Body of pancreas (tissue), 4 donors: ENCODE measurements around the gene ZNF891. TPM values are rescaled to one million over a fixed set of nuclear protein-coding genes. Genes with fewer than 3 reads are reported as not detected.

Source experiments
- ATAC-seq: fragments of 150-250 bp; one replicate; pipeline ENCODE4 v1.9.1; 2016
- DNase-seq, 4 donors: peaks; one replicate each; pipeline ENCODE4 v3.0.0-alpha.2; 2019
- H3K27ac ChIP-seq, 4 donors: fragments of 200-600 bp; sonication (generic); 1 replicate in 3 of 4; 2 replicates in 1 of 4; pipeline versions ENCODE4 v1.5.1 to v1.6.1; 2016 to 2019; ENCODE audit warnings: mild to moderate bottlenecking in 1 of 4, mixed read lengths in 1 of 4, moderate library complexity in 1 of 4
- H3K27me3 ChIP-seq, 2 donors: fragments of 200-600 bp; sonication (generic); one replicate each; pipeline ENCODE4 v1.6.0; 2016; ENCODE audit warnings: mild to moderate bottlenecking in 1 of 2
- H3K36me3 ChIP-seq, 2 donors: fragments of 200-600 bp; sonication (generic); replicated peaks in 1 of 2; 2 replicates each; pipeline ENCODE4 v1.5.1; 2016; ENCODE audit warnings: low read depth in 2 of 2; ENCODE audit not compliant: insufficient read depth in 1 of 2
- H3K4me1 ChIP-seq: fragments of 200-600 bp; sonication (generic); one replicate; pipeline ENCODE4 v1.6.0; 2016
- H3K4me3 ChIP-seq, 2 donors: fragments of 200-600 bp; sonication (generic); 1 replicate in 1 of 2; 2 replicates in 1 of 2; pipeline ENCODE4 v1.5.1; 2016 to 2019
- H3K9me3 ChIP-seq, 3 donors: fragments of 200-600 bp; sonication (generic); 1 replicate in 2 of 3; 2 replicates in 1 of 3; pipeline ENCODE4 v1.5.1; 2016
- POLR2A ChIP-seq, 3 donors: fragments of 450-650 bp; IDR thresholded peaks; one replicate each; pipeline ENCODE4 v1.6.1; 2016; ENCODE audit warnings: antibody characterized with exemption in 3 of 3, mild to moderate bottlenecking in 2 of 3
- WGBS, 2 donors: methylation state at CpG; one replicate each; pipeline ENCODE4 v1.1.5; 2017; 5-methylcytosine and 5-hydroxymethylcytosine counted together
- intact Hi-C: fragments of 100-400 bp; cut with DNase I; formaldehyde crosslinking; loops from one replicate; pipeline ENCODE4 v1.15.1; 2023
- total RNA-seq, 2 donors: library from RNA; depleted of rRNA; stranded (reverse); fragments of >200 nt; gene quantifications; one replicate each; pipeline ENCODE4 v1.1.0, GENCODE V29; 2016
- TF ChIP-seq, protein P1 (sequence below), 7 experiments: fragments of 450-650 bp in 4 of 7; fragments of 200-600 bp in 3 of 7; sonication (generic) in 3 of 7; IDR thresholded peaks; one replicate each; pipeline ENCODE4 v1.5.1; 2016 to 2019; ENCODE audit warnings: antibody characterized with exemption in 7 of 7

The ZNF891 gene
- total RNA-seq, 2 donors from 2014 or later: 2.0 to 3.1 TPM

DNA sequence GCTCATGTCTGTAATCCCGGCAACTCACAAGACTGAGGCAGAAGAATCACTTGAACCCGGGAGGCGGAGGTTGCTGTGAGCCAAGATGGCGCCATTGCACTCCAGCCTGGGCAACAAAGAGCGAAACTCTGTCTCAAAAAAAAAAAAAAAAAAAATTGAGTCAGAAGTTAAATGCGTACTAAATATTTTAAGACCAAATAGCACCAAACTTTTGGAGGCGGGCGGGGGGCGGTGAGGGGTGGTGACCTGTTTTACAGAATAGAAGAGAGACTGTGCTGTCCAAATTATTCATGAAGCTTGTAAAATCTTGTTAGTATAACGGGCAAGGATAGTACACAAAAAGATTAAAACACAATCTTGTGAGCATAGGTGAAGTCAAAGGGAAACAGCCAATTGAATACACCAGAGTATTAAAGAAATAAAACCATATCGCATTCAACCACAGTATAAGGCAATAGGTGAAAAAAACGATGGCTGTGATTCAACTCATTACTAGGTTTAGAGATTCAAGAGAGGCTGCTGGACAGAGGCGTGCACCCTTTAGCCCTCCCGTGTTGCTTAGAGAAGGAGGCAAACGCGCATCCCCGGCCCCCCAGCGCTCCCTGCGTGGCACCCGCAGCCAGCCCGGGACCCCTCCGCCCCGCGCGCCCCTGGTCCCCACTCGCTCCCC lies 571 bp downstream of the ZNF891 start:
- intact Hi-C loops: loop anchor here (5.0 kb wide), 1 partner anchor 42 kb away; no protein-coding TSS in a partner anchor
- Histone ChIP-seq H3K4me1 (peaks cover 12% of the 10 kb centered on the region), H3K27me3 (no peaks in the 10 kb centered on the region), H3K9me3 (peaks cover 0 to 39% (median 0%) of the 10 kb centered on the region in 3 donors), H3K27ac (peak overlapping the region; percentile 79 to 96 (median 90)), H3K36me3 (no peaks in the 10 kb centered on the region), H3K4me3 (peak overlapping the region; percentile 62 to 87)
- peak; percentile 2 for ATAC-seq
- 18 to 24% methylated on average over 19 to 25 of the region's 26 CpGs for WGBS, 2 donors
- peak in 1 of 4 donors; percentile 22 for DNase-seq
- TF ChIP-seq, protein P1, sequence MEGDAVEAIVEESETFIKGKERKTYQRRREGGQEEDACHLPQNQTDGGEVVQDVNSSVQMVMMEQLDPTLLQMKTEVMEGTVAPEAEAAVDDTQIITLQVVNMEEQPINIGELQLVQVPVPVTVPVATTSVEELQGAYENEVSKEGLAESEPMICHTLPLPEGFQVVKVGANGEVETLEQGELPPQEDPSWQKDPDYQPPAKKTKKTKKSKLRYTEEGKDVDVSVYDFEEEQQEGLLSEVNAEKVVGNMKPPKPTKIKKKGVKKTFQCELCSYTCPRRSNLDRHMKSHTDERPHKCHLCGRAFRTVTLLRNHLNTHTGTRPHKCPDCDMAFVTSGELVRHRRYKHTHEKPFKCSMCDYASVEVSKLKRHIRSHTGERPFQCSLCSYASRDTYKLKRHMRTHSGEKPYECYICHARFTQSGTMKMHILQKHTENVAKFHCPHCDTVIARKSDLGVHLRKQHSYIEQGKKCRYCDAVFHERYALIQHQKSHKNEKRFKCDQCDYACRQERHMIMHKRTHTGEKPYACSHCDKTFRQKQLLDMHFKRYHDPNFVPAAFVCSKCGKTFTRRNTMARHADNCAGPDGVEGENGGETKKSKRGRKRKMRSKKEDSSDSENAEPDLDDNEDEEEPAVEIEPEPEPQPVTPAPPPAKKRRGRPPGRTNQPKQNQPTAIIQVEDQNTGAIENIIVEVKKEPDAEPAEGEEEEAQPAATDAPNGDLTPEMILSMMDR (IDR thresholded peaks at IDR 0.05): no peak
- no peak for TF ChIP-seq POLR2A (IDR thresholded peaks at IDR 0.05)

- WGBS, 2 donors: 94 to 96% methylated on average over 2 of the region's 2 CpGs
- Histone ChIP-seq H3K27me3 (no peaks in the 10 kb centered on the region), H3K4me1 (peaks cover 5% of the 10 kb centered on the region), H3K36me3 (peaks cover 10 to 14% of the 10 kb centered on the region in 2 donors), H3K27ac (no peak overlapping the region), H3K4me3 (no peak overlapping the region), H3K9me3 (peaks cover 2 to 71% (median 6%) of the 10 kb centered on the region in 3 donors)
- no peak for TF ChIP-seq POLR2A (IDR thresholded peaks at IDR 0.05)
- TF ChIP-seq, protein P1 (IDR thresholded peaks at IDR 0.05): no peak
- intact Hi-C loops: loop anchor here (5.0 kb wide), 1 partner anchor 37 kb away; no protein-coding TSS in a partner anchor
- ATAC-seq (no peak), DNase-seq (no peak)
Observed at GRCh38 chr12:133124674-133125073, 5.4 kb downstream of the ZNF891 start.

DNA sequence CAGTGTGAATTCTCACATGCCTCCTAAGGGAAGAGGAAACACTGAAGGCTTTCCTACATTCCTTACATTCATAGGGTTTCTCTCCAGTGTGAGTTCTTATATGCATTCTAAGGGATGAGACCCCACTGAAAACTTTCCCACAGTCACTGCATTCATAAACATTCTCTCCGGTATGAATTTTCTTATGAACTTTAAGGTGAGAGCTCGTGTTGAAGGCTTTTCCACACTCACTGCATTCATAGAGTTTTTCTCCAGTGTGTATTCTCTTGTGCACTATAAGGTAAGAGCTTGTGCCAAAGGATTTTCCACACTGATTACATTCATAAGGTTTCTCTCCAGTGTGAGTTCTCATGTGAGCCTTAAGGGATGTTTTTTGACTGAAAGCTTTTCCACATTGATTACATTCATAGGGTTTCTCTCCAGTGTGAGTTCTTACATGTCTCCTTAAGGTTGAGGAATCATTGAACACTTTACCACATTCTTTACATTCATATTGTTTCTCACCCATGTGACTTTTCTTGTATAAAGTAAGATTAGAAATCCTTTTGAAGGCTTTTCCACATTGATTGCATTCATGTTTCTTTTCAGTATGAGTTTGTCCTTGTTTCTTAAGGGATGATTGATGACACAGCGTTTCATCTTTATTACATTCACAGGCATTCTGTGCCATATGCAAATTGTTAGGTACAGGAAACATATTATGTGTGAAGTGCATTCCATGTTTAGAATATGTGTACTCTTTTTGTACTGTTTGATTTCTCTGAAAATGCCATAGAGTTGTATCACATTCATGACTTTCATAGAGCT lies 9.5 kb downstream of the ZNF891 start:
- intact Hi-C loops: no loop called here
- no peaks in the 10 kb centered on the region for H3K27me3 ChIP-seq
- no peak overlapping the region for H3K27ac ChIP-seq
- DNase-seq: no peak
- 94 to 95% methylated on average over 3 of the region's 3 CpGs for WGBS, 2 donors
- H3K9me3 ChIP-seq: peaks cover 6 to 83% (median 12%) of the 10 kb centered on the region in 3 donors
- H3K4me1 ChIP-seq: no peaks in the 10 kb centered on the region
- TF ChIP-seq, protein P1 (IDR thresholded peaks at IDR 0.05): no peak
- TF ChIP-seq POLR2A (IDR thresholded peaks at IDR 0.05): no peak
- peaks cover 12 to 30% of the 10 kb centered on the region in 2 donors for H3K36me3 ChIP-seq
- no peak for ATAC-seq
- H3K4me3 ChIP-seq: no peak overlapping the region

- Histone ChIP-seq H3K4me3 (no peak overlapping the region), H3K27me3 (no peaks in the 10 kb centered on the region), H3K36me3 (peaks cover 22 to 35% of the 10 kb centered on the region in 2 donors), H3K4me1 (no peaks in the 10 kb centered on the region), H3K27ac (no peak overlapping the region), H3K9me3 (peaks cover 0 to 86% (median 20%) of the 10 kb centered on the region in 3 donors)
- TF ChIP-seq POLR2A (IDR thresholded peaks at IDR 0.05): no peak
- TF ChIP-seq, protein P1 (IDR thresholded peaks at IDR 0.05): no peak
- intact Hi-C loops: no loop called here
- DNase-seq (no peak), ATAC-seq (no peak)
- WGBS, 2 donors: 93 to 98% methylated on average over 2 of the region's 2 CpGs
Observed at GRCh38 chr12:133108150-133108549, 21.9 kb downstream of the ZNF891 start.
